Adrenal gland (tissue), 12 donors: ENCODE measurements around the gene TMEM135. TPM values are rescaled to one million over a fixed set of nuclear protein-coding genes. Genes with fewer than 3 reads are reported as not detected.
A peak's percentile ranks its signal among the peaks of the same experiment; 100 is the strongest.

ENCODE experiments used
- DNase-seq, 7 donors: peaks; one replicate each; pipeline ENCODE4 v3.0.0-alpha.2; 2019 to 2020
- H3K27ac ChIP-seq, 5 donors: fragments of 200-600 bp; sonication (generic) in 4 of 5; 1 replicate in 3 of 5; 2 replicates in 2 of 5; pipeline versions ENCODE4 v1.5.1 to v1.8.0; 2016 to 2020; ENCODE audit warnings: mild to moderate bottlenecking in 1 of 5
- H3K27me3 ChIP-seq: fragments of 200-600 bp; 2 replicates; pipeline ENCODE4 v1.8.0; 2021
- H3K36me3 ChIP-seq, 2 donors: fragments of 200-600 bp; replicated peaks in 1 of 2; 1 replicate in 1 of 2; 2 replicates in 1 of 2; pipeline versions ENCODE4 v1.5.1 to v1.8.0; 2018 to 2022
- H3K4me1 ChIP-seq, 2 donors: fragments of 200-600 bp; replicated peaks in 1 of 2; 1 replicate in 1 of 2; 2 replicates in 1 of 2; pipeline versions ENCODE4 v1.5.1 to v1.8.0; 2018 to 2021
- H3K4me3 ChIP-seq, 4 donors: fragments of 200-600 bp; sonication (generic) in 3 of 4; one replicate each; pipeline ENCODE4 v1.5.1; 2016 to 2018
- H3K9me3 ChIP-seq, 3 donors: fragments of 200-600 bp; sonication (generic) in 1 of 3; replicated peaks in 1 of 3; 1 replicate in 2 of 3; 2 replicates in 1 of 3; pipeline versions ENCODE4 v1.5.1 to v1.8.0; 2016 to 2021
- CTCF ChIP-seq, 6 experiments: fragments of 450-650 bp in 4 of 6; fragments of 200-600 bp in 2 of 6; sonication (generic) in 1 of 6; IDR thresholded peaks; 1 replicate in 5 of 6; 2 replicates in 1 of 6; pipeline versions ENCODE4 v1.5.1 to v1.8.0; 2016 to 2021; ENCODE audit warnings: antibody characterized with exemption in 6 of 6, mild to moderate bottlenecking in 2 of 6, moderate library complexity in 1 of 6
- POLR2A ChIP-seq, 2 donors: fragments of 450-650 bp; IDR thresholded peaks; one replicate each; pipeline ENCODE4 v1.6.1; 2017; ENCODE audit warnings: antibody characterized with exemption in 2 of 2, mild to moderate bottlenecking in 2 of 2, moderate library complexity in 1 of 2
- WGBS, 4 donors: extraction: QIAGEN DNeasy Blood & Tissue Kit in 2 of 4; methylation state at CpG; one replicate each; pipeline versions ENCODE4 v1.1.5 to v1.1.7; 2013 to 2017; 5-methylcytosine and 5-hydroxymethylcytosine counted together
- intact Hi-C, 2 donors: fragments of 100-400 bp; cut with DNase I; formaldehyde crosslinking; loops; one replicate each; pipeline versions ENCODE4 v1.14.1 to v1.15.0; 2022 to 2023
- polyA plus RNA-seq, 3 donors: library from polyadenylated mRNA; stranded (reverse); fragments of 200-250 nt in 2 of 3; fragments of 350-450 nt in 1 of 3; fragmentation: Illumina TruSeq in 1 of 3; extraction: RNeasy Lipid Tissue Mini Kit (QIAGEN cat#74804) in 1 of 3; gene quantifications; one replicate each; pipeline ENCODE4 v1.2.3, GENCODE V29; 2013 to 2014
- total RNA-seq, 9 donors: library from RNA; depleted of rRNA in 4 of 9; stranded (reverse); fragments of >200 nt in 4 of 9; fragments of 120-200 nt in 1 of 9; fragmentation: NEBNext Ultra II Directional in 1 of 9; extraction: Animal tissue kit (Norgen Biotek cat#: 25700) in 1 of 9; gene quantifications; one replicate each; pipeline versions ENCODE4 v1.1.0 to v1.2.4, GENCODE V29; 2013 to 2023
- donor health status: healthy with polysubstance abuse.
- donor health status: Bipolar disorder and iron deficiency.
- donor health status: DM: yes; HTN: yes; CAD: no.
- donor health status: DM: no; HTN: no; CAD: no.
- donor health status: DM: no; HTN: no; CAD: no.
- donor health status: DM: yes; HTN: yes; CAD: no.

TMEM135 gene
- total and polyA plus RNA-seq, 12 donors = 8.2 to 101 (median 44.5) TPM

DNA sequence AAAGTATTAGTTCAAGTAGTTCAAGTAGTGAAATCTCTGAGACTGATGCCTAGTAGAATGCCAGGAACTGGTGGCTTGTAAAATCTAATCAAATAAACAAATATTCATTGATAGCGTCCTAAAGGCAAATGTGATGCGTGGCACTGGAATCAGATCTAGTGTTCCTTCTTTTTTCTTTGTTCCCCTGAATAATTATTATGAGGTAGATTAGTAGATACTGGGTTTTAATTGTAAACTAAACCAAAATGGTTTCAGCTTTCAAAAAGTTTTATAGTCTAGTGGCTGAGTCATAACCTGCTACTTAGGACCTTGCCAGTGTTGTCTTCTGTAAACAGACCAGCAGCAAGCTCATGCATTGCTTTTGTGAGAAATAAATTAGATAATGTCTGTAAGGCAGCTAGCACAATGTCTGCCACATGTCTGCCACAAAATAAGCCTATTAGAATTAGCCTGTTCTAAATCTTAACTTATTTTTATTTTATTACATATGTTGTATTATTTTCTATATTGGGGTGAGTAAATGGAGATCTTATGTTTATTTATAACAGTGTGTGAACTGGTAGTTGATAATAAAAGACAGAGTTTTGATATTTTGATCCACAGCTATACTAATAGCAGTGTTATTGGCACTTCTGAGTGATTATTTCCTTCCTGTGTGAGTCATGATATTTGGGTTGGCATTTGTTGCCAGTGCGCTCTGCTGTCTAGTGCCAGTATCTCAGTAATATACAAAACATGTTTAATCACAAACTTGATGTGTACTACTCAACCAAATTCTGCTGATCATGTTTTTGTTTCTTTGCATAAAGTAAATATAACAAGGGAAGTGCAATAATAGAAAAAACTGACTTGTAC is 135.7 kb downstream of the TMEM135 start:
- no peak for TF ChIP-seq CTCF (IDR thresholded peaks at IDR 0.05)
- no peak for TF ChIP-seq POLR2A (IDR thresholded peaks at IDR 0.05)
- DNase-seq = peak in 3 of 7 donors; percentile 18 to 35 (median 23)
- 58 to 66% (median 60%) methylated on average over 3 of the region's 3 CpGs for WGBS, 4 donors
- no peaks in the 10 kb centered on the region for H3K36me3 ChIP-seq
- intact Hi-C loops = no loop called here
- H3K4me1 ChIP-seq = peaks cover 13 to 17% of the 10 kb centered on the region in 2 donors
- H3K27me3 ChIP-seq = no peaks in the 10 kb centered on the region
- no peak overlapping the region for H3K4me3 ChIP-seq
- no peaks in the 10 kb centered on the region for H3K9me3 ChIP-seq
- peak overlapping the region in 2 of 5 donors; percentile 27 to 33 for H3K27ac ChIP-seq

DNA sequence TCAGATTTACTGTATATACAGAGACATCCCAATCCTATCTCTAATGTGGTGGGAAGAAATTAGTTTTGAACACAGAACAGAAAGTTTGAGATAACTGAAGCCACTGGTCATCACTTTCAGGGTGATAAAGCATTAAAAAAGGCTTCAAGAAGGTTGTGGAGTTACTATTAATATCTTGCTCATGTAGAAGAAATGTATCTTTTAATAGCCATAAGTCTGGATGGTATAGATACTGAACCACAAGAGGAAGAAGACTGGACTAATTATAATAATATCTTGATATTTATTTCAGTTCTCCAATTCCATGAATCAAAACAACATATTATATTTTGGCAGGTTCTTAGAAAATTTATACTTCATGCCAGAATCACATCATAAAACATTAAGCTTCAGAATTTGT is 137.1 kb downstream of the TMEM135 start:
- no peak for TF ChIP-seq POLR2A (IDR thresholded peaks at IDR 0.05)
- no peak for TF ChIP-seq CTCF (IDR thresholded peaks at IDR 0.05)
- Histone ChIP-seq H3K4me3 (no peak overlapping the region), H3K9me3 (no peaks in the 10 kb centered on the region), H3K4me1 (peaks cover 13 to 17% of the 10 kb centered on the region in 2 donors), H3K27ac (no peak overlapping the region), H3K27me3 (no peaks in the 10 kb centered on the region), H3K36me3 (no peaks in the 10 kb centered on the region)
- intact Hi-C loops = no loop called here
- DNase-seq = no peak

GRCh38 chr11:87176044-87176443 is 138.3 kb downstream of the TMEM135 start:
- intact Hi-C loops = no loop called here
- no peak overlapping the region for H3K4me3 ChIP-seq
- WGBS, 4 donors = 91 to 97% (median 93%) methylated on average over 2 of the region's 2 CpGs
- no peaks in the 10 kb centered on the region for H3K36me3 ChIP-seq
- H3K27ac ChIP-seq = no peak overlapping the region
- TF ChIP-seq POLR2A (IDR thresholded peaks at IDR 0.05) = no peak
- no peak for TF ChIP-seq CTCF (IDR thresholded peaks at IDR 0.05)
- no peaks in the 10 kb centered on the region for H3K9me3 ChIP-seq
- no peak for DNase-seq
- no peaks in the 10 kb centered on the region for H3K27me3 ChIP-seq
- peaks cover 13 to 17% of the 10 kb centered on the region in 2 donors for H3K4me1 ChIP-seq

DNA sequence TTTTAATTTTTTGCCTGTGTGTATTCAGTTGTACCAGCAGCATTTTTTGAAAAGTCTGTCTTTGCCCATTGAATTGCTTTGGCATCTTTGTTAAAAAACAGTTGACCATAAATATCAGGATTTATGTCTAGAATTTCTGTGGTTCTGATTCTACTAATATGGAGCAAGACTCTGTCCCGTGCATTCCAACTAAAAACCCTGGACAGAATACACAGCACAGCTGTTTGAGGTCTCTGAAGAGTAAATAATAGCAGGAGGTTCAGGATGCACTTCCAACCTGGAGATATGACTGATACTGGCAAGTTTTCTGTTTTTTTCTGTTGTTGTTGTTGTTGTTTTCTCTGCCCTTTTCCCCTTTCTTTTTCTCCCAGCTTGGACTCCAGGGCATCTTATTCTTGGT is 141.9 kb downstream of the TMEM135 start:
- no peaks in the 10 kb centered on the region for H3K36me3 ChIP-seq
- 75 to 87% (median 81%) methylated on average over 1 of the region's 1 CpG for WGBS, 4 donors
- intact Hi-C loops = no loop called here
- no peaks in the 10 kb centered on the region for H3K27me3 ChIP-seq
- no peak overlapping the region for H3K4me3 ChIP-seq
- no peaks in the 10 kb centered on the region for H3K4me1 ChIP-seq
- TF ChIP-seq CTCF (IDR thresholded peaks at IDR 0.05) (no peak), POLR2A (IDR thresholded peaks at IDR 0.05) (no peak)
- no peak overlapping the region for H3K27ac ChIP-seq
- DNase-seq = no peak
- H3K9me3 ChIP-seq = no peaks in the 10 kb centered on the region
